WTC11 (cell line): Measurements from ENCODE around the gene FAM234A. TPM values are rescaled to one million over a fixed set of nuclear protein-coding genes. Genes with fewer than 3 reads are reported as not detected.

Source experiments
- ATAC-seq: fragments of 200-7000 bp; cut with Tn5 transposase; 2 replicates; pipeline ENCODE4 v1.10.0; 2021; ENCODE audit warnings: mild to moderate bottlenecking, moderate library complexity
- CTCF ChIA-PET: fragments of 300-600 bp; sonication (Branson Sonifier 250); formaldehyde crosslinking; loops from one replicate; lab custom pipeline; 2021; ENCODE audit warnings: antibody characterized with exemption; lab: Charles Lee
- POLR2A ChIA-PET: fragments of 350-600 bp; sonication (Branson Sonifier 250); formaldehyde crosslinking; loops from one replicate; lab custom pipeline; 2021; ENCODE audit warnings: antibody characterized with exemption; lab: Charles Lee
- DNase-seq: peaks from one replicate; pipeline ENCODE4 v3.0.0; 2021; ENCODE audit warnings: low spot score
- H3K27ac Mint-ChIP-seq: 2 replicates; pipeline ENCODE4 v1.8.0; 2021; ENCODE audit warnings: mixed read lengths
- H3K27me3 Mint-ChIP-seq: 2 replicates; pipeline ENCODE4 v1.8.0; 2021; ENCODE audit warnings: low read depth, mild to moderate bottlenecking, moderate library complexity, mixed read lengths
- H3K36me3 Mint-ChIP-seq: 2 replicates; pipeline ENCODE4 v1.8.0; 2021; ENCODE audit warnings: mixed read lengths
- H3K4me1 Mint-ChIP-seq: 2 replicates; pipeline ENCODE4 v1.8.0; 2022; ENCODE audit warnings: mixed read lengths
- H3K4me3 Mint-ChIP-seq: 2 replicates; pipeline ENCODE4 v1.8.0; 2021; ENCODE audit warnings: mild to moderate bottlenecking, moderate library complexity, mixed read lengths
- H3K9me3 Mint-ChIP-seq: 2 replicates; pipeline ENCODE4 v1.8.0; 2021; ENCODE audit warnings: mixed read lengths
- AFF4 ChIP-seq: sonication (generic); formaldehyde crosslinking; IDR thresholded peaks from 2 replicates; pipeline ENCODE4 v1.8.1; 2023; ENCODE audit warnings: mild to moderate bottlenecking, missing genetic modification reagents, borderline replicate concordance
- ATF6 ChIP-seq: sonication (generic); formaldehyde crosslinking; IDR thresholded peaks from 2 replicates; pipeline ENCODE4 v1.8.1; 2023; ENCODE audit warnings: mild to moderate bottlenecking, missing genetic modification reagents
- E2F1 ChIP-seq: sonication (generic); formaldehyde crosslinking; IDR thresholded peaks from 2 replicates; pipeline ENCODE4 v1.8.0; 2022; ENCODE audit warnings: mild to moderate bottlenecking, missing genetic modification reagents
- EMX1 ChIP-seq: fragments of 250-450 bp; sonication (Bioruptor Pico); IDR thresholded peaks from 2 replicates; pipeline ENCODE4 v1.8.0; 2021; ENCODE audit warnings: mild to moderate bottlenecking
- ESRRA ChIP-seq: sonication (generic); formaldehyde crosslinking; IDR thresholded peaks from 2 replicates; pipeline ENCODE4 v1.8.1; 2022; ENCODE audit warnings: mild to moderate bottlenecking, missing genetic modification reagents, borderline replicate concordance
- FOXP1 ChIP-seq: sonication (generic); formaldehyde crosslinking; IDR thresholded peaks from 2 replicates; pipeline ENCODE4 v1.8.0; 2022; ENCODE audit warnings: missing genetic modification reagents, mild to moderate bottlenecking, moderate library complexity, borderline replicate concordance
- HMGXB4 ChIP-seq: sonication (generic); formaldehyde crosslinking; IDR thresholded peaks from 2 replicates; pipeline ENCODE4 v1.8.1; 2023; ENCODE audit warnings: mild to moderate bottlenecking, moderate library complexity, missing genetic modification reagents
- MLX ChIP-seq: sonication (generic); formaldehyde crosslinking; IDR thresholded peaks from 2 replicates; pipeline ENCODE4 v1.8.1; 2023; ENCODE audit warnings: mild to moderate bottlenecking, missing genetic modification reagents, moderate library complexity
- NFE2L1 ChIP-seq: sonication (generic); formaldehyde crosslinking; IDR thresholded peaks from 2 replicates; pipeline ENCODE4 v1.8.1; 2023; ENCODE audit warnings: missing genetic modification reagents
- OVOL2 ChIP-seq: fragments of 250-450 bp; sonication (Bioruptor Pico); IDR thresholded peaks from 2 replicates; pipeline ENCODE4 v1.9.0; 2021; ENCODE audit warnings: mild to moderate bottlenecking, borderline replicate concordance
- TP53 ChIP-seq: sonication (generic); formaldehyde crosslinking; IDR thresholded peaks from 2 replicates; pipeline ENCODE4 v1.8.1; 2023; ENCODE audit warnings: mild to moderate bottlenecking, missing genetic modification reagents
- USF1 ChIP-seq: sonication (generic); formaldehyde crosslinking; IDR thresholded peaks from 2 replicates; pipeline ENCODE4 v1.8.0; 2022; ENCODE audit warnings: mild to moderate bottlenecking, missing genetic modification reagents
- ZNF121 ChIP-seq: sonication (generic); formaldehyde crosslinking; IDR thresholded peaks from 2 replicates; pipeline ENCODE4 v1.8.0; 2023; ENCODE audit warnings: missing genetic modification reagents
- ZNF138 ChIP-seq: sonication (generic); formaldehyde crosslinking; conservative IDR thresholded peaks from 2 replicates; pipeline ENCODE4 v1.8.1; 2022; ENCODE audit warnings: mild to moderate bottlenecking, moderate library complexity, missing genetic modification reagents
- ZNF512 ChIP-seq: sonication (generic); formaldehyde crosslinking; IDR thresholded peaks from 2 replicates; pipeline ENCODE4 v1.8.1; 2022; ENCODE audit warnings: missing genetic modification reagents, borderline replicate concordance
- ZNF532 ChIP-seq: fragments of 250-450 bp; sonication (Bioruptor Pico); IDR thresholded peaks from 2 replicates; pipeline ENCODE4 v1.9.0; 2021; ENCODE audit warnings: mild to moderate bottlenecking, borderline replicate concordance
- ZNF671 ChIP-seq: fragments of 250-450 bp; sonication (Bioruptor Pico); IDR thresholded peaks from 2 replicates; pipeline ENCODE4 v1.8.0; 2021; ENCODE audit warnings: mild to moderate bottlenecking
- total RNA-seq: library from RNA; stranded (reverse); gene quantifications from 3 replicates; pipeline ENCODE4 v1.2.3, GENCODE V29; 2021

Gene FAM234A
- total RNA-seq, 1 experiment from 2014 or later = 115 TPM

GRCh38 chr16:282491-282890 is 47.9 kb downstream of the FAM234A start (continued):
- TF ChIP-seq ZNF512 (CRISPR knock-in tag) (no peak), ESRRA (no peak), EMX1 (no peak), ZNF138 (CRISPR knock-in tag) (no peak), NFE2L1 (CRISPR knock-in tag) (no peak)
- TF ChIP-seq, all 79 proteins: peak for 0

- Mint-ChIP-seq H3K27ac (no peak within 1 kb of the TSS), H3K4me3 (no peak within 1 kb of the TSS), H3K9me3 (no peaks in the 10 kb centered on the region), H3K4me1 (no peaks in the 10 kb centered on the region; the same call in 1 of the 2 replicates), H3K36me3 (peaks cover 15% of the 10 kb centered on the region), H3K27me3 (peaks cover 23% of the 10 kb centered on the region)
- no peak for ATAC-seq
- no peak for DNase-seq
- ChIA-PET CTCF (no interaction called here), POLR2A (no interaction called here)
- no peak for TF ChIP-seq E2F1 (CRISPR knock-in tag)
- no peak for TF ChIP-seq ATF6 (CRISPR knock-in tag)
- TF ChIP-seq ZNF671 = no peak
- no peak for TF ChIP-seq AFF4
- no peak for TF ChIP-seq TP53 (CRISPR knock-in tag)
- no peak for TF ChIP-seq NFE2L1 (CRISPR knock-in tag)
- TF ChIP-seq HMGXB4 (CRISPR knock-in tag) = no peak
- TF ChIP-seq ZNF532 (CRISPR knock-in tag) = no peak
- no peak for TF ChIP-seq USF1 (CRISPR knock-in tag)
- TF ChIP-seq FOXP1 (CRISPR knock-in tag) = no peak
- TF ChIP-seq OVOL2 = no peak
- TF ChIP-seq ZNF138 (CRISPR knock-in tag) = no peak
- TF ChIP-seq MLX = no peak
- TF ChIP-seq ZNF121 (CRISPR knock-in tag) = no peak
Observed at GRCh38 chr16:283033-283805, 48.6 kb downstream of the FAM234A start, which contains the start of gene PDIA2. Gene PDIA2 (plus strand): TSS chr16:283164. CDS start chr16:283170, 6 bp downstream.
